HEK293 (cell line): ENCODE data around the gene CPNE5.

Experiments used
- CTCF ChIA-PET: fragments of 350-600 bp; formaldehyde crosslinking; extraction: SDS; loops from one replicate; lab custom pipeline; 2021; ENCODE audit warnings: antibody characterized with exemption; lab: Yijun Ruan, JAX
- POLR2A ChIA-PET: fragments of 300-600 bp; formaldehyde crosslinking; extraction: SDS; loops from one replicate; lab custom pipeline; 2020; ENCODE audit warnings: antibody characterized with exemption, inconsistent platforms; lab: Yijun Ruan, JAX
- H3K27ac ChIP-seq: fragments of 200-500 bp; sonication (Bioruptor generic); 2 replicates; pipeline ENCODE4 v1.5.1; 2014; ENCODE audit warnings: low read depth, low read length, control low read depth, inconsistent platforms; ENCODE audit errors: extremely low read depth
- H3K36me3 ChIP-seq, 2 experiments: fragments of 200-500 bp in 1 of 2; sonication (Bioruptor generic) in 1 of 2; 1 replicate in 1 of 2; 2 replicates in 1 of 2; pipeline ENCODE4 v1.5.1; 2014 to 2017; ENCODE audit warnings: inconsistent platforms in 2 of 2, low read length in 2 of 2; ENCODE audit not compliant: control insufficient read depth in 2 of 2, insufficient read depth in 1 of 2
- H3K4me1 ChIP-seq: fragments of 200-500 bp; sonication (Bioruptor generic); 2 replicates; pipeline ENCODE4 v1.5.1; 2014; ENCODE audit warnings: mild to moderate bottlenecking, low read length, inconsistent platforms; ENCODE audit not compliant: control insufficient read depth, insufficient read depth
- H3K4me3 ChIP-seq: 2 replicates; pipeline ENCODE4 v1.5.1; 2011; ENCODE audit warnings: low read depth, mild to moderate bottlenecking, control low read depth, low read length, moderate library complexity
- H3K9me3 ChIP-seq: fragments of 200-500 bp; sonication (Bioruptor generic); 2 replicates; pipeline ENCODE4 v1.5.1; 2014; ENCODE audit warnings: low read depth, low read length, inconsistent platforms; ENCODE audit not compliant: control insufficient read depth, insufficient read depth
- GFI1B ChIP-seq: fragments of 450-650 bp; formaldehyde crosslinking; IDR thresholded peaks from 2 replicates; pipeline ENCODE4 v1.5.1; 2016; ENCODE audit warnings: missing biosample characterization, missing genetic modification characterization
- KLF1 ChIP-seq: fragments of 450-650 bp; formaldehyde crosslinking; IDR thresholded peaks from 2 replicates; pipeline ENCODE4 v1.5.1; 2016; ENCODE audit warnings: missing biosample characterization, missing genetic modification characterization
- OVOL3 ChIP-seq: fragments of 450-650 bp; formaldehyde crosslinking; IDR thresholded peaks from 2 replicates; pipeline ENCODE4 v1.5.1; 2016; ENCODE audit warnings: missing biosample characterization, missing genetic modification characterization
- SALL2 ChIP-seq: fragments of 450-650 bp; formaldehyde crosslinking; IDR thresholded peaks from 2 replicates; pipeline ENCODE4 v1.5.0; 2017; ENCODE audit warnings: missing biosample characterization, mild to moderate bottlenecking, missing genetic modification characterization, borderline replicate concordance
- WT1 ChIP-seq: fragments of 450-650 bp; formaldehyde crosslinking; IDR thresholded peaks from 2 replicates; pipeline ENCODE4 v1.5.1; 2016; ENCODE audit warnings: missing biosample characterization, missing genetic modification characterization
- ZBTB48 ChIP-seq: fragments of 450-650 bp; formaldehyde crosslinking; IDR thresholded peaks from 2 replicates; pipeline ENCODE4 v1.5.1; 2016; ENCODE audit warnings: missing biosample characterization, missing genetic modification characterization
- ZFP37 ChIP-seq: fragments of 450-650 bp; formaldehyde crosslinking; IDR thresholded peaks from 2 replicates; pipeline ENCODE4 v1.5.1; 2016; ENCODE audit warnings: missing biosample characterization, missing genetic modification characterization
- ZNF140 ChIP-seq: fragments of 450-650 bp; formaldehyde crosslinking; IDR thresholded peaks from 2 replicates; pipeline ENCODE4 v1.5.1; 2016; ENCODE audit warnings: missing biosample characterization, missing genetic modification characterization
- ZNF211 ChIP-seq: fragments of 450-650 bp; formaldehyde crosslinking; IDR thresholded peaks from 2 replicates; pipeline ENCODE4 v1.5.1; 2016; ENCODE audit warnings: low read depth, missing biosample characterization, missing genetic modification characterization
- ZNF311 ChIP-seq: fragments of 450-650 bp; formaldehyde crosslinking; IDR thresholded peaks from 2 replicates; pipeline ENCODE4 v1.5.1; 2017; ENCODE audit warnings: missing biosample characterization, missing genetic modification characterization, borderline replicate concordance
- ZNF341 ChIP-seq: fragments of 450-650 bp; formaldehyde crosslinking; IDR thresholded peaks from 2 replicates; pipeline ENCODE4; 2016; ENCODE audit warnings: low read depth, missing biosample characterization, missing genetic modification characterization
- ZNF501 ChIP-seq: fragments of 450-650 bp; formaldehyde crosslinking; IDR thresholded peaks from 2 replicates; pipeline ENCODE4 v1.5.1; 2016; ENCODE audit warnings: missing biosample characterization, missing genetic modification characterization
- ZSCAN4 ChIP-seq: fragments of 450-650 bp; formaldehyde crosslinking; IDR thresholded peaks from 2 replicates; pipeline ENCODE4 v1.5.1; 2017; ENCODE audit warnings: missing biosample characterization, missing genetic modification characterization
- TF ChIP-seq, protein P1 (sequence below): fragments of 450-650 bp; IDR thresholded peaks from 2 replicates; pipeline ENCODE4 v1.5.1; 2018; ENCODE audit warnings: missing biosample characterization, missing genetic modification characterization
- TF ChIP-seq, protein P2 (sequence below): fragments of 450-650 bp; formaldehyde crosslinking; IDR thresholded peaks from 2 replicates; pipeline ENCODE4 v1.5.1; 2017; ENCODE audit warnings: missing biosample characterization, missing genetic modification characterization
- TF ChIP-seq, protein P3 (sequence below): fragments of 450-650 bp; formaldehyde crosslinking; IDR thresholded peaks from 2 replicates; pipeline ENCODE4 v1.5.1; 2016; ENCODE audit warnings: missing biosample characterization, missing genetic modification characterization
- TF ChIP-seq, protein P4 (sequence below): fragments of 450-650 bp; formaldehyde crosslinking; IDR thresholded peaks from 2 replicates; pipeline ENCODE4 v1.5.1; 2017; ENCODE audit warnings: missing biosample characterization, missing genetic modification characterization
- TF ChIP-seq, protein P5 (sequence below): fragments of 450-650 bp; formaldehyde crosslinking; IDR thresholded peaks from 2 replicates; pipeline ENCODE4 v1.5.1; 2016; ENCODE audit warnings: missing biosample characterization, missing genetic modification characterization
- TF ChIP-seq, protein P6 (sequence below): fragments of 450-650 bp; formaldehyde crosslinking; IDR thresholded peaks from 2 replicates; pipeline ENCODE4 v1.5.1; 2016; ENCODE audit warnings: missing biosample characterization, missing genetic modification characterization

Gene CPNE5

GRCh38 chr6:36765190-36765589 is 74.1 kb downstream of the CPNE5 start:
- H3K4me3 ChIP-seq = no peak overlapping the region
- ChIA-PET POLR2A (interaction anchor here (0.6 to 2.0 kb wide), 3 partner anchors 84 to 253 kb away, joined by 3 to 14 read pairs (median 3); no protein-coding TSS in a partner anchor), CTCF (interaction anchor here (0.5 to 13.1 kb wide), 36 partner anchors 10 to 716 kb away, joined by 3 to 298 read pairs (median 7); partner anchors contain the start of gene C6orf89)
- no peaks in the 10 kb centered on the region for H3K9me3 ChIP-seq
- H3K36me3 ChIP-seq = no peaks in the 10 kb centered on the region
- no peaks in the 10 kb centered on the region for H3K4me1 ChIP-seq
- TF ChIP-seq OVOL3 (no peak), ZFP37 (no peak), ZNF140 (tag by site-specific recombination) (no peak), GFI1B (tag by site-specific recombination) (no peak), ZNF211 (no peak), SALL2 (no peak)
- TF ChIP-seq, protein P1, sequence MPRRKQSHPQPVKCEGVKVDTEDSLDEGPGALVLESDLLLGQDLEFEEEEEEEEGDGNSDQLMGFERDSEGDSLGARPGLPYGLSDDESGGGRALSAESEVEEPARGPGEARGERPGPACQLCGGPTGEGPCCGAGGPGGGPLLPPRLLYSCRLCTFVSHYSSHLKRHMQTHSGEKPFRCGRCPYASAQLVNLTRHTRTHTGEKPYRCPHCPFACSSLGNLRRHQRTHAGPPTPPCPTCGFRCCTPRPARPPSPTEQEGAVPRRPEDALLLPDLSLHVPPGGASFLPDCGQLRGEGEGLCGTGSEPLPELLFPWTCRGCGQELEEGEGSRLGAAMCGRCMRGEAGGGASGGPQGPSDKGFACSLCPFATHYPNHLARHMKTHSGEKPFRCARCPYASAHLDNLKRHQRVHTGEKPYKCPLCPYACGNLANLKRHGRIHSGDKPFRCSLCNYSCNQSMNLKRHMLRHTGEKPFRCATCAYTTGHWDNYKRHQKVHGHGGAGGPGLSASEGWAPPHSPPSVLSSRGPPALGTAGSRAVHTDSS (tag by site-specific recombination) = no peak
- TF ChIP-seq, protein P2, sequence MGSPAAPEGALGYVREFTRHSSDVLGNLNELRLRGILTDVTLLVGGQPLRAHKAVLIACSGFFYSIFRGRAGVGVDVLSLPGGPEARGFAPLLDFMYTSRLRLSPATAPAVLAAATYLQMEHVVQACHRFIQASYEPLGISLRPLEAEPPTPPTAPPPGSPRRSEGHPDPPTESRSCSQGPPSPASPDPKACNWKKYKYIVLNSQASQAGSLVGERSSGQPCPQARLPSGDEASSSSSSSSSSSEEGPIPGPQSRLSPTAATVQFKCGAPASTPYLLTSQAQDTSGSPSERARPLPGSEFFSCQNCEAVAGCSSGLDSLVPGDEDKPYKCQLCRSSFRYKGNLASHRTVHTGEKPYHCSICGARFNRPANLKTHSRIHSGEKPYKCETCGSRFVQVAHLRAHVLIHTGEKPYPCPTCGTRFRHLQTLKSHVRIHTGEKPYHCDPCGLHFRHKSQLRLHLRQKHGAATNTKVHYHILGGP (tag by site-specific recombination) = no peak
- TF ChIP-seq, protein P3, sequence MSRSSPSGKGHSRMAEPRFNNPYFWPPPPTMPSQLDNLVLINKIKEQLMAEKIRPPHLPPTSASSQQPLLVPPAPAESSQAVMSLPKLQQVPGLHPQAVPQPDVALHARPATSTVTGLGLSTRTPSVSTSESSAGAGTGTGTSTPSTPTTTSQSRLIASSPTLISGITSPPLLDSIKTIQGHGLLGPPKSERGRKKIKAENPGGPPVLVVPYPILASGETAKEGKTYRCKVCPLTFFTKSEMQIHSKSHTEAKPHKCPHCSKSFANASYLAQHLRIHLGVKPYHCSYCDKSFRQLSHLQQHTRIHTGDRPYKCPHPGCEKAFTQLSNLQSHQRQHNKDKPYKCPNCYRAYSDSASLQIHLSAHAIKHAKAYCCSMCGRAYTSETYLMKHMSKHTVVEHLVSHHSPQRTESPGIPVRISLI (tag by site-specific recombination) = no peak
- TF ChIP-seq, protein P4, sequence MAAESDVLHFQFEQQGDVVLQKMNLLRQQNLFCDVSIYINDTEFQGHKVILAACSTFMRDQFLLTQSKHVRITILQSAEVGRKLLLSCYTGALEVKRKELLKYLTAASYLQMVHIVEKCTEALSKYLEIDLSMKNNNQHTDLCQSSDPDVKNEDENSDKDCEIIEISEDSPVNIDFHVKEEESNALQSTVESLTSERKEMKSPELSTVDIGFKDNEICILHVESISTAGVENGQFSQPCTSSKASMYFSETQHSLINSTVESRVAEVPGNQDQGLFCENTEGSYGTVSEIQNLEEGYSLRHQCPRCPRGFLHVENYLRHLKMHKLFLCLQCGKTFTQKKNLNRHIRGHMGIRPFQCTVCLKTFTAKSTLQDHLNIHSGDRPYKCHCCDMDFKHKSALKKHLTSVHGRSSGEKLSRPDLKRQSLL (tag by site-specific recombination) = no peak
- no peak overlapping the region for H3K27ac ChIP-seq

DNA sequence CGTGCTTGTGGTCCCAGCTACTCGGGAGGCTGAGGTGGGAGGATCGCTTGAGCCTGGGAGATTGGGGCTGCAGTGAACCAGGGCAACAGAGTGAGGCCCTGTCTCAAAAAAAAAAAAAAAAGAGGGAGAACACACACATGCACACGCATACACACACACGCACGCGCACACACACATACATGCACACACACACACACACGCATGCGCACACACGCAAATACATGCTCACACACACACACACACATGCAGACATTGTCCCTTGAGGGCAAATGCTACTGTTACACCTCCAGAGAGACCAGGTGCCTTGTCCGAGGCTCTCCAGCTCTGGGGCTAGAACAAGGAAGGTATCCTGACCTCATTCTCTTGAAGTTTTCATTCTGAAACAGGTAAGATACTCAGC is 77.1 kb downstream of the CPNE5 start:
- H3K4me1 ChIP-seq = no peaks in the 10 kb centered on the region
- CTCF ChIA-PET = interaction anchor here (0.6 to 4.9 kb wide), 7 partner anchors 21 to 270 kb away, joined by 3 to 156 read pairs (median 5); no protein-coding TSS in a partner anchor
- TF ChIP-seq KLF1 (no peak), ZSCAN4 (tag by site-specific recombination) (peak; percentile 88)

DNA sequence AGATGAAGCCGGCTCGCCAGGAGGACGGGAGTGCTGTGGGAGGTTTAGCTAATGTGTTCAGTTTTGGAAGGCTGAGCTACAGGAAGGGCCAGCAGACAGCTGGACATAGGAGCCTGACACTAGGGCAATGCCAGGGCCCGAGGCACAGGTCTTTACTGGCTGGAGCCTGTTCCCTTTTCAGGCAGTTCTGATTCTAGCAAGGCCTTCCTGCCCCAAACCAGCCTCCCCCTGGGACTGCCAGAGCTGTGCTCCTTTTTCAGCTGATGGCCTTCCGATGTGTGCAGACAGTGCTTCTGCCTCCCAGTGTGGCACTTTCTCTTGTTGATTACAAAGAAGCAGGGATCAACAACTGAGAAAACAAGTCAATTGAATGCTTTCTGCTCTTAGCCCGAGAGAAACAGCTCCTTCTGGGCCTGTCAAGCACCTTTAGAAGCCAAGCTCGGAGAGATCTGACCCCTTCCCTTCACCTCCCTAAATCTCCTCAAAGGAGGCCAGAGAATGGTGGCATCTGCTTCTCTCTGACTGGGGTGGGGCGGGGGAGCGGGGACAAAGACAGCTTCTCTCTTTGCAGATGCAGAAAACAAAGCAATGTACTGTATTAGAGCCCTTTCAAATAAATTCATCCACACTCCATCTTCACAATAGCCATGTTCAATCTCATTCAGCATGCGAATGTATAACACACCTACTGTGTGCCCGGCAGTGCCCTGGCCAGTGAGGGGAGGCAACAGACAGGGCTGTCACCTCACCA is 78.4 kb downstream of the CPNE5 start:
- Histone ChIP-seq H3K27ac (no peak overlapping the region), H3K4me1 (no peaks in the 10 kb centered on the region; the same call in 1 of the 2 replicates), H3K4me3 (no peak overlapping the region), H3K9me3 (no peaks in the 10 kb centered on the region), H3K36me3 (no peaks in the 10 kb centered on the region)
- ChIA-PET CTCF (interaction anchor here (0.6 to 4.9 kb wide), 28 partner anchors 7 to 458 kb away, joined by 3 to 156 read pairs (median 8); partner anchors contain the start of gene PPIL1), POLR2A (no interaction called here)
- no peak for TF ChIP-seq ZNF341 (tag by site-specific recombination)
- no peak for TF ChIP-seq ZNF311 (tag by site-specific recombination)
- TF ChIP-seq ZNF211 = no peak
- TF ChIP-seq, protein P5, sequence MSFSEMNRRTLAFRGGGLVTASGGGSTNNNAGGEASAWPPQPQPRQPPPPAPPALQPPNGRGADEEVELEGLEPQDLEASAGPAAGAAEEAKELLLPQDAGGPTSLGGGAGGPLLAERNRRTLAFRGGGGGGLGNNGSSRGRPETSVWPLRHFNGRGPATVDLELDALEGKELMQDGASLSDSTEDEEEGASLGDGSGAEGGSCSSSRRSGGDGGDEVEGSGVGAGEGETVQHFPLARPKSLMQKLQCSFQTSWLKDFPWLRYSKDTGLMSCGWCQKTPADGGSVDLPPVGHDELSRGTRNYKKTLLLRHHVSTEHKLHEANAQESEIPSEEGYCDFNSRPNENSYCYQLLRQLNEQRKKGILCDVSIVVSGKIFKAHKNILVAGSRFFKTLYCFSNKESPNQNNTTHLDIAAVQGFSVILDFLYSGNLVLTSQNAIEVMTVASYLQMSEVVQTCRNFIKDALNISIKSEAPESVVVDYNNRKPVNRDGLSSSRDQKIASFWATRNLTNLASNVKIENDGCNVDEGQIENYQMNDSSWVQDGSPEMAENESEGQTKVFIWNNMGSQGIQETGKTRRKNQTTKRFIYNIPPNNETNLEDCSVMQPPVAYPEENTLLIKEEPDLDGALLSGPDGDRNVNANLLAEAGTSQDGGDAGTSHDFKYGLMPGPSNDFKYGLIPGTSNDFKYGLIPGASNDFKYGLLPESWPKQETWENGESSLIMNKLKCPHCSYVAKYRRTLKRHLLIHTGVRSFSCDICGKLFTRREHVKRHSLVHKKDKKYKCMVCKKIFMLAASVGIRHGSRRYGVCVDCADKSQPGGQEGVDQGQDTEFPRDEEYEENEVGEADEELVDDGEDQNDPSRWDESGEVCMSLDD (tag by site-specific recombination) = no peak
- TF ChIP-seq WT1 = no peak
- no peak for TF ChIP-seq ZBTB48 (tag by site-specific recombination)
- TF ChIP-seq, protein P6, sequence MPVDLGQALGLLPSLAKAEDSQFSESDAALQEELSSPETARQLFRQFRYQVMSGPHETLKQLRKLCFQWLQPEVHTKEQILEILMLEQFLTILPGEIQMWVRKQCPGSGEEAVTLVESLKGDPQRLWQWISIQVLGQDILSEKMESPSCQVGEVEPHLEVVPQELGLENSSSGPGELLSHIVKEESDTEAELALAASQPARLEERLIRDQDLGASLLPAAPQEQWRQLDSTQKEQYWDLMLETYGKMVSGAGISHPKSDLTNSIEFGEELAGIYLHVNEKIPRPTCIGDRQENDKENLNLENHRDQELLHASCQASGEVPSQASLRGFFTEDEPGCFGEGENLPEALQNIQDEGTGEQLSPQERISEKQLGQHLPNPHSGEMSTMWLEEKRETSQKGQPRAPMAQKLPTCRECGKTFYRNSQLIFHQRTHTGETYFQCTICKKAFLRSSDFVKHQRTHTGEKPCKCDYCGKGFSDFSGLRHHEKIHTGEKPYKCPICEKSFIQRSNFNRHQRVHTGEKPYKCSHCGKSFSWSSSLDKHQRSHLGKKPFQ (tag by site-specific recombination) = no peak
- no peak for TF ChIP-seq ZNF501 (tag by site-specific recombination)

More for the DNA sequence above, 77.1 kb downstream of the CPNE5 start:
- Histone ChIP-seq H3K4me3 (no peak overlapping the region), H3K36me3 (no peaks in the 10 kb centered on the region), H3K9me3 (no peaks in the 10 kb centered on the region), H3K27ac (no peak overlapping the region)
- POLR2A ChIA-PET = no interaction called here
